Activated CD8-positive, alpha-beta memory T cell treated with anti-CD3 and anti-CD28 coated beads for 48 hours (primary cell): ENCODE measurements around the gene AGFG1.
"Not testable (repeated sequence)": the region's sequence is repeated elsewhere in the genome, so short reads cannot be mapped to it uniquely, and the experiment has no call there.

Source experiments
- DNase-seq, 3 experiments: peaks; one replicate each; pipeline ENCODE4 v3.0.0-alpha.2; 2020; ENCODE audit warnings: low read depth in 2 of 3, low spot score in 2 of 3

AGFG1 gene

DNA sequence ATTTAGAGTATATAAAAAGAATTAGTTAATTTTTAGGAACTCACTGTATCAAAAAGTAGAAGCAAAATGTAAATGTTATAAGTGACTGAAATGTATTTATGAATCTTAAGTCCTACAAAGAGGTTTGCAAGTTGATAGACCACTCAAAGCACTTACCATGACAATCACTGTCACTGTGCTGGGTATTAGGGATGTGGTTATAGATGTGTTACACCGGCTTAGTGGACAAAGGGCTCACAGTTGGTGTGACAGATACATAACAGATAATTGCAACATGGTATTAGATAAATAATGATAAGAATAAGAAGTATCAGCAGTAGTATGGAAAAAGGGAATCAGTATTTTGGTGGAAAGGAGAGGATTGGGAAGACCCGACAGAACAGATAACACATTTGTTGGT, 21.6 kb downstream of the AGFG1 start:
- DNase-seq: no peak

DNA sequence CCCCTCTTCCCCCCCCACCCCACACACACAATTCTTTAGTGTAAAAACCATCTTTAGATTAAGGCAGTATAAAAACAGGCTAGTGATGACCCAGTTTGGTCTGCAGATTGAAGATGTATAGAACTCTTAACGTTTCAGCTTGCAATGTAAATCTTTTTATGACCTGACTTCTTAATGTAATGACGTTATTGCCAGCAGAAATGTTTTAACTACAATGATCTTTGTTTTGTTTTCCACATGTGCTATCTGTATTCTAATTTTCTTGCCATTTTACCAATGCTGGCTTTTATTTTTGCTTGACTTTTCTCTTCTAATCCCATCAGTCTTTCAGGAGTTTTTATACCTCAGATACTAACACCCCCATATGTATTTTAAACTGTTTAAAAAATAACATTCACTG, 25.2 kb downstream of the AGFG1 start:
- DNase-seq: no peak

DNA sequence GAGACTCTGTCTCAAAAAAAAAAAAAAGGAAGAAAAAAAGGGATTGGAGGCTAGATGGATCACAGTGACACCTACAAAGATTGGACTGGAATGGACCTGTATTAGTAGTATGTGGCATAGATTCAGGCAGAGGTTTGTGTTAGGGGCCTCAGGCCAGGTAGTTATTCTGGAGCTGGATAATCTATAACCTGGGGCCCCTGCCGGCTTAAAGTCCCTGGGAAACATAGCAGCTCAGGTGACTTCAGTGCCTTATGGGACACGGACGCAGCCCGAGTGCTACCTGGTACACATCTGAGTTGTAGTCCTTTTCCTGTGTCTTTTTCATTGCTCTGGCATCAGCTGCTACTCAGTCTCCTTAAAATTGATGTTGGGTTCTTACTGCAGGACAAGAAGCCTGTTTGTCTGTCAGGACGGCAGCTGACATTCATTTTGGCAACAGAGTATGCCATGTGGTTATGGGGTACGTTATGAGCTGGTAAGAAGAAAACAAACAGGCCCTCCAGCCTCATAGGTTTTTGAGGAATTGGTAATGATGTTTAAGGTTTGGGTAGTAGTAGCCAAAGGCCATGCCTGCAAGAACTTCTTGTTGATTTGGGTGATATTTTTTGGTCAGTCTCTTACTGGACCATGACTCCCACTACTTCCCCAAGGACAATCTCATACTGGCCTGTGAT, 27.8 kb downstream of the AGFG1 start:
- DNase-seq: no peak

DNA sequence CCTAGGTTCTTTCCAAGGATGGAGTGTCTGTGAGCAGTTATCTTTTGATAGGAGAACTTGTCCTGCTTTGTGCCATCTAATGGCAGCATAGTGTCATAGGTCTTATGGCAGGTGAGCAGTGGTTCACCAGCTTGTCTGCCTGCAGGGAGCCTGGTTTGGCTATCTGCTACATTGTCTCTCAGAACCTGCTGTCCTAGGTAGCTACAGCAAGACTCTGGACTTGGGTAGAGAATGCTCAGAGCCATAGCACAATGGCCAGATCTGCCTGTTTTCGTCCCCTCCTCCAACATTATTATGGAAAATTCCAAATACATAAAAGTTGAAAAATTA, 28.3 kb downstream of the AGFG1 start:
- no peak for DNase-seq

DNA sequence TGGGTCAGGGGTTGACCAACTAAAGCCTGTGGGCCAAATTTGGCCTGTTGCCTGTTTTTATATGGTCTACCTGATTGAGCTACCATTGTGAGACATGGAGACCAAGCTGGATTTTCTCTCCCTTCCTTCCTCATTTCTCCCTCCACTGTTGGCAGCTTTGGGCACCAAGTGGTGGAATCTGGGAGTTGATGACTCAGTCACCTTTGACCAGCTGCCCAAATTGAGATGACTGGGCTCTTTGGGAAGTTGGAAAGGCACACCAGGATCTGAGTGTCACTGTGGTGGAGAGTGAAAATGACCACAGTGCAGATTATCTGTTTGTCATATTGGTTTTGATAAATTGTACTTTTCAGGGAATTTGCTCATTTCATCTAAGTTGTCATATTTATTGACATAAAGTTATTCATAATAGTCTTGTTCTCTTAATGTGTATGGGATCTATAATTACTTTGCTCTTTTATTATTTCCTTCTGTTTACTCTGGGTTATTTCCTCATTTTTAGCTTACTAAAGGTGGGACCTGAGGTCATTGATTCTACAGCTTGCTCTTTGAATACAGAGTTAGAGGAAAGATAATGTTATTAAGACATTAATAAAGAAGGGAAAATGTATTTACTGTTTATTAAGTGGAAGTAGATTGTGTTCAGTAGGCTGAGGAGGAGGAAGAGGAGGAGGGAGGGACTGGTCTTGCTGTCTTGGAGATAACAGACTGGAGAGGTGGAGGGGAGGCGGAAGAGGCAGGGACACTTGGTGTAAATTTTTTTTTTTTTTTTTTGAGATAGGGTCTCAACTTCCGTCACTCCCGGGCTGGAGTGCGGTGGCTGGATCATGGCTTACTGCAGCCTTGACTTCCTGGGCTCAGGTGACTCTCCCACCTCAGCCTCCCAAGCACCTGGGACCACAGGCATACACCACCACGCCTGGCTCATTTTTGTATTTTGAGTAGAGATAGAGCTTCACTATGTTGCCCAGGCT, 31.8 kb downstream of the AGFG1 start:
- DNase-seq: no peak

DNA sequence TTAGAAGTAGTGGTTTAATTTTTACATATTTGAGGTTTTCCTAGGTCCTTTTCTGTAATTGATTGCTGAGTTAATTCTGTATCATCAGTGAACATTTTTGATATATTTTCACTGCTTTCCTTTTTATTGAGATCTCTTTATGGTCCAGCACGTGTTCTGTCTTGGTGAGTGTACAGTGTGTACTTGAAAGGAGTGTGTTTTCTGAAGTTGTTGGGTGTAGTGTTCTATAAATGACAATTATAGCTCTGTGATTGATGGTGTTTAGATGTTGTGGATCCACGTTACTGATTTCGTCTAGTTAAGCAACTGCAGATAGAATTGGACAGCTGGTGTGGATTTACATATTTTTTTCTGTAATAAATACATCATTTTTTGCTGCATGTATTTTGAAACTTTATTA, 32.7 kb downstream of the AGFG1 start:
- DNase-seq: no peak

DNA sequence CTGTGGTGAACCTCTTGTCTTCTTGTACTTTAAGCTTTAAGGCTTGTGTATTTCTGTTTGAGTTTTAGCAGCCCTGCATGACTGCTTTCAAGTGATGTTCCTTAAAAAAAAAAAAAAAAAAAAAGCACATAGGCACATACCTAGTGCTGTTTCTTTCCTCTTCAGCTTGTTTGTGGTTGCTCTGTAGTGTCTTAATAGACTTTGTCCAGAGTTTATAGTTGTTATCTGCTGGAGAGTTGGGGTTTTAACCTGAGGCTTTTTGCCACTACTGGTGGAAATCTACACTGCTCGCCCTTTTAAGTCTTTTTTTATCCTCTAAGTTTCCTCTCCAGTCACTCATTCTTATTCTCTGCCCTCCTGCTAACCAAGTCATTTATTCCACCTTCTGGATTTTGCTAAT, 34.5 kb downstream of the AGFG1 start:
- no peak for DNase-seq

DNA sequence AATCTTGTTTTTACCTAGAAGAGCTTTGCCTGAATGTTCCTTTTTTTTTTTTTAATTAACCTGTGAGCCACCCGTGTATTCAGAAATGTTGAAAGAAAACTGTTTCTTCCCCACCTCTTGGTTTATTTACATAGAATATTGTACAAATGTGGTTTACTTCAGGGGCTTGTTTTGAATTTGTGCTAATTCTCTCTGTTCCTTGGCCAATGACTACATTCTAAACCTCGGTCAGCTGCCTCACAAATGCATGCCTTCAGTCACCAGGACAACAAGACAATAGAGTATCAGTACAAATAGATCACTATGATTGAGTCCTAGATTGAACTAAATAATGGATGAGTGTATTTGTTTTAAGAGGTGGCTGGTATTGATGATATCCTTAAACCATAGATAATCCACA, 36.0 kb downstream of the AGFG1 start:
- DNase-seq: no peak

DNA sequence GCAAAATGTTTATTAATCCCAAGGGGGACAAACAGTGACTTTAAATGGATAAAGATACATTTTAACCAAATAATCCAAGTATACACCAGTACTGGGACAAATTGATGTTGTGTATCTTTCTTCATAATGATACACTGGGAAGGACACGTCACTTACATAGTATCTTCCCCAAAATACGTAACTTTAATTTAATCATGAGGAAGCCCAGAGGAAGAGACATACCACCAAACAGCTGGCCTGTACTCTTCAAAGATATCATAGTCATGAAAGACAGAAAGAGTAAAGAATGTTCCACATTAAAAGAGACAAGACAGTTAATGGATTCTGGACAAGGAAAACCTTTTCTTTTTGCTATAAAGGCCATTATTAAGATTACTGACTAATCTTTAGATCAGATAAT, 37.1 kb downstream of the AGFG1 start:
- DNase-seq: no peak

DNA sequence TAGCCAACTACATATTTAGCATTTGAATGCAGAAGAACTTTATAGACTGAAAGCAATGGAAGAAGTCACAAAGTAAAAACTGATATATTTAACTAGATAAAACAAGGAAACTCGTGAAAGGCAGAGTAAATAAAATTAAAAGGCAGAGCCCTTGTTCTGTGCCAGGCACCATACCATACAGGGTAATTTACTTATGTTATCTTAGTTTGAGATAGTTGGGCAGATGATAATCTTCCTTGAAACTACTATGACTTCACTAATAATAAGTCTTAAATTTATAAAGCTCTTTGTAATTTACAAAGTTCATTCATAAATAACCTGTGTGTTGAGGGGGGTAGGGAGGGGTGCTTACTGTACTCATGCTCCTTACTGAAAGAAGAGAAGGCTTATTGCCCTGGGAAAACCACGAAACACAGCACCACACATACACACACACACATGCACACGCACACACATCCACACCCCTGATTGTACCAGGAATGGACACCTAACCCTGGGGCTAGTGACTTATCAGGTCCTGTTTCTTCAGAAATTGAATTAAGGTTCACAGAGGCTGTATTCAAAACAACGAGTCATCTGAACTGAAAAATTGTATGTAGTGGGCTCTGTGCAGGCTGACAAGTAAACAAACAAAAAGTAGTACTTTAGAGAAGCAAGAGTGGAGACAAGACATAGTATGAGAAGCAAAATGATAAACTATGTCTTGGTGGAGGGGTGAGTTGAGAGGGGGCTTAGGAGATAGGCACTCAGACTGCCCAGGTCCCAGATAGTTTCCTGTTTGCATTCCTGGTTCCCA, 38.1 kb downstream of the AGFG1 start:
- no peak for DNase-seq

DNA sequence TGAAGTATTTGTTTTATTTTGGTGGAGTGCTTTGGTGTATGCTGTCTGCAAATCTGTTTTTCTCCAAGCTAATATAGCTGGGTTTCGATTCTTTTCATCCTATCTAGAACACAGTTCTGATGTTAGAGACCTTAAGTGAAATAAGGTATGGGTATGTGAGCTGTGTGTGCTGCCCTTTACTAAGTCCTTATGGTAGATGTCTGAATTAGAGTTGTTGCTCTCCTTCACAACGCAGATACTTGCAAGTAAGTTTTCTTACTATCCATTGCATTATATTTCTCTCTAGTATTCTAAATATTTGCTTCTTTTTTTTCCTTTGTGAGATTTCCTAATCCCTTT, 38.6 kb downstream of the AGFG1 start:
- DNase-seq: no peak

DNA sequence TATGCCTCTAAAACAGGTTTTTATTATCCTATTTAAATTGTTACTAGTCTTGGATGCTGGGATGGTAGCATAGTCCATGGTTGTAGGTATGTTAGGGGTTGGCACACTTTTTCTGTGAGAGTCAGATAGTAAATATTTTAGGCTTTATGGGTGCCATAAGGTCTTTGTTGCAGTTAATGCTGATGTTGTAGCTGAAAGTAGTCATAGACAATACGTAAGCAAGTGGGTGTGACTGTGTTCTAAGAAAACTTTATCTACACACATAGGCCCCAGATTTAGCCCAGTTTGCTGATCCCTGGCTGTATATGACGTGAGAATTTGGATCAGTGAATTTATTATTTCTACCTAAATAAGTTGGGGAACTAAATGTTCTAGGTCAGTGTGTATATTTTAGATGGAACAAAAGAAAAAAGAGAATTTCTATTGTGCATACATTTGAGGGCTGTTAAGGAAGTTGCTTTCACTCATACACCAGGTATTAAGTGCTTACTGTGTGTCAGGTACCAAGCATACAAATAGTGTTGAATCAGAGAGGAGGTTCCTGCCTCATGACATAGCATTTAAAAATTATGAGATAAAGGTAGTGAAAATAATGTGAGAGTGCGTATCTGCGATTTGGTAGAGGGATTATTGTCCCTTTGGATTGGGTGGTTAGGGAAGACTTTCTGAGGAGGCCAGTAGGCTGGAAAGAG, 39.4 kb downstream of the AGFG1 start:
- DNase-seq: no peak

DNA sequence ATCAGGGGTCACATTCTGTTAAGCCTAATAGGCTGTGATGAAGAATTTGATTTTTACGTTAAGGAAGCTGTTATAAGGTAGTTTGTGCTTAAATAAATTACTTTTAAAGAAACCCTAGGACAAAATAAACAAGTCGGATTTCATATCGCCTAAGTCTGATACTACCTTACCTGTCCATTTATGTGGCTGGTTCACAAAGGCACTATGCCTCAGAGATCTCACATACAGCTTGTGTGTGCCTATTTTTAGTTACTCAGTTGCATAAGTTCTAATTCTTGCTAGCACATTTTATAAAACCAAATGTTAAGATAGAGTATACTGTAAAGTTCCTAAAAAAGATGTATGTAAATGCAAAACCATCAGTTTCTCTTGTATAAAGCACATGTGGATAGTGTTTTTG, 40.0 kb downstream of the AGFG1 start:
- DNase-seq: no peak

DNA sequence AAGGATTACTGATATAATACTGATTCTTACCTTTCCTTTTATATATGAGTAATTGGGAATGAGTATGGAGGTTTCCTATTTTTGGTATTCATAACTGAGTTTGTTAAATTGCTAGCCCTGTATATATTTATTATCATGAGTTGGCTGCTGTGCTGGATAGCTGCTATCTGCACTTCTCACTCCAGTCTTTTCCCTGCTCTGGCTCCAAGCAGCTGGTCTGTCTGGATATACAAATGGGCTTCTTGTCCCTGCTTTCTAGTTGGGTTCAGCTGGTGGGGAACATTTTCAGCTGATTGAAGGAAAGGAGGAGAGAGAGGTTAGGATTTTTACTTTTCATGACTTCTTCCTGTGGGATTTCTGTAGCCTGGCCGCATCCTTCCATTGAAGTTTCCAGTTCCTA, 41.2 kb downstream of the AGFG1 start:
- no peak for DNase-seq

DNA sequence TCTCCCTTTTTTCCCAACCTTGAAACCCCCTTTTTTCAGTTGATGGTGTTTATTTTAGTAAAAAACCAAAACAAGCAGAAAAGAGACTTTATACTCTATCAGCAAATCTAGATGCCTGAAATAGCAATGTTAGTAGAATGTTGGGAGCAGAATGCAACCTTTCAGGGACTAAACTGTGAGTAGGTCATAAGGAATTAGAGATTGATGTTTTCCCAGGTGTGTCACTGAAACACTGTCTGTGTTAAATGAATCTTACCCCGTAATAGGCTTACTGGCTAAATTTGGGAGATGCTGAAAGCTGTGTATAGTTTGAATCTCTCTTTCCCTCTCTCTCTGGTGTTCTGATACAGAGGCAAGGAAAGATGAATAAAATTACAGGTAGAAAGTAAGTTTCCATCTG, 43.8 kb downstream of the AGFG1 start:
- DNase-seq: no peak

DNA sequence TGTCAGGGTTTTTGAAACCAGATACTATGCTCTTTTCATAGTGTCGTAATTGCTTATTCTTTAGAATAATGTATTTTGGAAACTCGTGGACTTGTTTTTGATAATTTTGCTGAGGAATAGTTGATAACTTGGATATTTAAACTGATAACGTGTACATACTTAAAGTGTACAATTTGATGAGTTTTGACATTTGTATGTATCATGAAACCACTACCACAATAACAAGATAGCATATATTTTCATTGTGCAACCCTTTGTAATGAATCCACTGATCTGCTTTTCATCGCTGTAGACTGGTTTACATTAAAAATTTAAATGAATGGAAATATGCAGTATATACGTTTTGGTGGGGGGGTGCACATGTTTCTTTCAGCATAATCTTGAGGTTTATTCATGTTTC, 45.8 kb downstream of the AGFG1 start:
- DNase-seq: no peak

DNA sequence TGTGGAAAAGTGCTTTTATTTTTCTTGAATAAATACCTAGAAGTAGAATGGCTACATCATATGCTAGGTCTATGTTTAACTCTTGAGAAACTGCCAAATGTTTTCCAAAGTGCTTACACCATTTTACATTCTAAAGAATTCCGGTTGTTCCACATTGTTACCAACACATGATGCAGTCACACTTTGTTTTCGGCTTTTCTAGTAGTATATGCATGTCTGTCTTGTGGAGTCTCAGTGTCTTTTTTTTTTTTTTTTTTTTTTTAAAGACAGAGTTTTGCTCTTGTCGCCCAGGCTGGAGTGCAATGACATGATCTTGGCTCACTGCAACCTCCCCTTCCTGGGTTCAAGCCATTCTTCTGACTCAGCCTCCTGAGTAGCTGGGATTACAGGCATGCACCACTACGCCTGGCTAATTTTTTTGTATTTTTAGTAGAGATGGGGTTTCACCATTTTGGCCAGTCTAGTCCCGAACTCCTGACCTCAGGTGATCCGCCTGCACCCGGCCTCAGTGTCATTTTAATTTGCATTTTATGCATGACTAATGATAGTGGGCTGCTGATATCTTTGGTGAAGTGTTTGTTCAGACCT, 46.4 kb downstream of the AGFG1 start:
- not testable (repeated sequence) for DNase-seq

DNA sequence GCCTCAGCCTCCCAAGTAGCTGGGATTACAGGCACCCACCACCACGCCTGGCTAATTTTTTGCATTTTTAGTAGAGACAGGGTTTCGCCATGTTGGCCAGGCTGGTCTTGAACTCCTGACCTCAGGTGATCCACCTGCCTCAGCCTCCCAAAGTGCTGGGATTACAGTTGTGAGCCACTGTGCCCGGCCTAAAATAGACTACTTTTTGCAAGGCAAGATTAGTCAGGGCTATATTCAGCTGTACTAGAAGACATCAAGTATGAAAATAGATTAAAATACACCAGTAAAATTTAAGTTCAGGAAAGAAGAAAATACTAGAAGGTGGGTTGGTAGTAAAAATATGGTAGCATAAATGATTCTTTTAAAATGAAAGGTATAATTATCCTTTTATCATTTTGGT, 49.2 kb downstream of the AGFG1 start:
- DNase-seq: not testable (repeated sequence)

DNA sequence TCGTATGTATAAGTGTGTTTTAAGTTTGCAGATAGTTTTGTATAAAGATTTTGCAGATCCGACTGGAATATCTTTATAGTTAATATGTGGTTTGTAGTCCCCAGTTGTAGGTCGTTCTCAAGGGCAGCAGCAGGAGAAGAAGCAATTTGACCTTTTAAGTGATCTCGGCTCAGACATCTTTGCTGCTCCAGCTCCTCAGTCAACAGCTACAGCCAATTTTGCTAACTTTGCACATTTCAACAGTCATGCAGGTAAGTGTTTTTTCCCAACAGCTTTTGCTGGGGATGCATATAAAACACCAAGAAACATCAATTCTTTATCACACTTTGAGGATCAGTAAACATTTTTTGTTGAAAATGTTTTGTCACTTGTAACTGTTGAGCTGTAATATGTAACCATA, 52.7 kb downstream of the AGFG1 start:
- no peak for DNase-seq

DNA sequence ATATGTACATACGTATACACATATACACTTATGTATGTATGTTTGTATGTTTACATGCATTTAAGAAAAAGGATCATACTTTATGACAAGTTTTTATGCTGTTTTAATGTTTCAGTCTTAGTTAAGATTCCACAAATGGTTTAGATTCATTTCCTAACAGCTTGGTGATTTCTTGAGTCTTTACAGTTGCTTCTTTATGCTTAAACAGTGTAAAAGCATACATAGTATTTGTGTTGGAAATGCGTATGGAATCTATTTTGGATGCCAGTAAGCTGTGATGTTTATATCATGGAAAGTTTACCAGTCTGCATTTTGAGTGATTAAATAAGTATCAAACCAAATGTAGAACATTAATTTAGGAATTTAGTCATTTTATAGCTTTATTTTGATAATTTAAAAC, 55.4 kb downstream of the AGFG1 start:
- no peak for DNase-seq

DNA sequence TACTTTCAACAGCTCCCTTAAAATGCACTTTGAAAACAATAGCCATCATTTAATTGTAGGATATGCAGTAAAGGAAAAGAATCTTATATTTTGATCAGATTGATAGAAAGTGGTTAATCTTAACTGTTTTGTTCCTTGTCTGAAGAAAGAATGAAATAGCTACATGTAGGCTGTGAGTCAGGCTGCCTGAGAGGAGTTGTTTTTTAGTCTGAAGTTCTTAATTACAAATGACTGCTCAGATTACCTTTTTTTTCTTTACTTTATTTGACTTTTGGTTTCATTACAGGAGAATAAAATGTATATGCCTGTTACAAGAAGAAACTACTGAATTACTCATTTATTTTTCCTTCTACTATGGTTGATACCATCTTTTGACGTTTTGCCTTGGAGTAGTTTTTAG, 56.8 kb downstream of the AGFG1 start:
- no peak for DNase-seq
